Thoracic aorta (tissue), 2 donors: ENCODE measurements around the gene INSRR. TPM values are rescaled to one million over a fixed set of nuclear protein-coding genes. Genes with fewer than 3 reads are reported as not detected.

ENCODE experiments used
- ATAC-seq: fragments of 150-250 bp; one replicate; pipeline ENCODE4 v1.8.0; 2017; ENCODE audit warnings: low read depth; ENCODE audit not compliant: insufficient number of reproducible peaks, low FRiP score
- DNase-seq: peaks from one replicate; pipeline ENCODE4 v3.0.0-alpha.2; 2020; ENCODE audit warnings: low spot score
- H3K27ac ChIP-seq, 2 donors: fragments of 200-600 bp; sonication (generic); 1 replicate in 1 of 2; 2 replicates in 1 of 2; pipeline ENCODE4 v1.5.1; 2016; ENCODE audit warnings: mild to moderate bottlenecking in 2 of 2, moderate library complexity in 2 of 2
- H3K27me3 ChIP-seq: fragments of 200-600 bp; sonication (generic); replicated peaks from 2 replicates; pipeline ENCODE4 v1.6.0; 2016; ENCODE audit warnings: mild to moderate bottlenecking; ENCODE audit not compliant: insufficient read depth
- H3K36me3 ChIP-seq: fragments of 200-600 bp; sonication (generic); one replicate; pipeline ENCODE4 v1.5.1; 2016
- H3K4me1 ChIP-seq, 2 donors: fragments of 200-600 bp; sonication (generic); 1 replicate in 1 of 2; 2 replicates in 1 of 2; pipeline versions ENCODE4 v1.5.1 to v1.6.0; 2016; ENCODE audit warnings: low read depth in 2 of 2, mild to moderate bottlenecking in 1 of 2; ENCODE audit not compliant: control insufficient read depth in 1 of 2
- H3K4me3 ChIP-seq: fragments of 200-600 bp; sonication (generic); 2 replicates; pipeline ENCODE4 v1.5.1; 2016; ENCODE audit warnings: mild to moderate bottlenecking
- H3K9me3 ChIP-seq: fragments of 200-600 bp; sonication (generic); 2 replicates; pipeline ENCODE4 v1.5.1; 2016
- total RNA-seq, 2 donors: library from RNA; depleted of rRNA; stranded (reverse); fragments of >200 nt; gene quantifications; one replicate each; pipeline versions ENCODE4 v1.1.0 to v1.2.3, GENCODE V29; 2016
- TF ChIP-seq, protein P1 (sequence below): fragments of 200-600 bp; sonication (generic); IDR thresholded peaks from one replicate; pipeline ENCODE4 v1.5.1; 2019; ENCODE audit warnings: antibody characterized with exemption

INSRR gene
- total RNA-seq, 2 donors from 2014 or later: not detected

DNA sequence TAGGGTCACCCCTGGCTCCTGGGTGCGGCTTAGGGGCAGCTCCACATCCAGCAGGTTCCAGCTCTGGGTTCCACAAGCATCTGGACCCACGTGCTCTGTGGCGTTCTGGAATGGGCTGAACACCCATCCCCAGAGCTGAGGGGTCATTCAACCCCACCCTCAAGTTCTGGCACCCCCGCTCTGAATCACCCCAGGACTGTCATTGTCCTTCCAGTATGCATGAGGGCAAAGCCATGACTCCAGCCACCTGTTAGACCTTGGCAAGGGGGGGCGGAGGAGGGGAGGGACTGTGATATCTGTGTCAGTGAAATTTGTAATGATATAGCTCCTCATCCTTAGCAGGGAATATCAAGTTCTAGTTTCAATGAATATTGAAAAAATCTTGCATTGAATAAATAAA, 12.3 kb downstream of the INSRR start:
- no peaks in the 10 kb centered on the region for H3K9me3 ChIP-seq
- DNase-seq: no peak
- no peak overlapping the region for H3K4me3 ChIP-seq
- no peak for ATAC-seq
- TF ChIP-seq, protein P1, sequence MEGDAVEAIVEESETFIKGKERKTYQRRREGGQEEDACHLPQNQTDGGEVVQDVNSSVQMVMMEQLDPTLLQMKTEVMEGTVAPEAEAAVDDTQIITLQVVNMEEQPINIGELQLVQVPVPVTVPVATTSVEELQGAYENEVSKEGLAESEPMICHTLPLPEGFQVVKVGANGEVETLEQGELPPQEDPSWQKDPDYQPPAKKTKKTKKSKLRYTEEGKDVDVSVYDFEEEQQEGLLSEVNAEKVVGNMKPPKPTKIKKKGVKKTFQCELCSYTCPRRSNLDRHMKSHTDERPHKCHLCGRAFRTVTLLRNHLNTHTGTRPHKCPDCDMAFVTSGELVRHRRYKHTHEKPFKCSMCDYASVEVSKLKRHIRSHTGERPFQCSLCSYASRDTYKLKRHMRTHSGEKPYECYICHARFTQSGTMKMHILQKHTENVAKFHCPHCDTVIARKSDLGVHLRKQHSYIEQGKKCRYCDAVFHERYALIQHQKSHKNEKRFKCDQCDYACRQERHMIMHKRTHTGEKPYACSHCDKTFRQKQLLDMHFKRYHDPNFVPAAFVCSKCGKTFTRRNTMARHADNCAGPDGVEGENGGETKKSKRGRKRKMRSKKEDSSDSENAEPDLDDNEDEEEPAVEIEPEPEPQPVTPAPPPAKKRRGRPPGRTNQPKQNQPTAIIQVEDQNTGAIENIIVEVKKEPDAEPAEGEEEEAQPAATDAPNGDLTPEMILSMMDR: no peak
- H3K27ac ChIP-seq: no peak overlapping the region
- H3K36me3 ChIP-seq: no peaks in the 10 kb centered on the region
- no peaks in the 10 kb centered on the region for H3K4me1 ChIP-seq
- no peaks in the 10 kb centered on the region for H3K27me3 ChIP-seq

DNA sequence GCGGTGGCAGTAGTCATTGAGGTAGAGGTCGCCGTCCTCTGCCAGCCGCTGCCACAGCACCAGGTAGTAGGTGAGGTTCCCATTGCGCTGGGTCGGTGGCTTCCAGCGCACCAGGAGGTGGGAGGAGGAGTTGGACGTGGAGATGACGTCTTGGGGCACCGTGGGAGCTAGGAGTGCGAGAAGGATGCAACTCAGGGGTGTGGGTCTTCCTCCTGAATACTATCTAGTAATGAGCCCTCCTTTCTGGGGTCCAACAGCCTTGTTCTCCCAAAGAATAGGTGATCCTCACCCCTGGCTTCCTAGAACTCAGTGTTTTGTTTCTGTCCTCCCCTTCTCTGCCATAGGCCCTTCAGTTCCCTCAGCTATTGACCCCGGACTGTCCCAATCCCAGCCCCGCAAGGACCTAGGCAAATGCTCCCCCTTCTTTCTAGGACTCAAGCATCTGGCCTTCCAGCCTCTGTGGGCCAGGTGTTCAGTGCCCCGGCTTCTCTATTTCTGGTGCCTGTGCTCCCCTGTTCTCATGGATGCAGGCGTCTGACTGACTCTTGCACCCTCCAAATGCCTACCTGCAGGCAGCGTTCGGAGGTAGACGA, 12.9 kb downstream of the INSRR start:
- ATAC-seq: no peak
- Histone ChIP-seq H3K36me3 (no peaks in the 10 kb centered on the region), H3K4me1 (no peaks in the 10 kb centered on the region), H3K9me3 (no peaks in the 10 kb centered on the region), H3K27ac (no peak overlapping the region), H3K4me3 (no peak overlapping the region), H3K27me3 (no peaks in the 10 kb centered on the region)
- TF ChIP-seq, protein P1: no peak
- no peak for DNase-seq

DNA sequence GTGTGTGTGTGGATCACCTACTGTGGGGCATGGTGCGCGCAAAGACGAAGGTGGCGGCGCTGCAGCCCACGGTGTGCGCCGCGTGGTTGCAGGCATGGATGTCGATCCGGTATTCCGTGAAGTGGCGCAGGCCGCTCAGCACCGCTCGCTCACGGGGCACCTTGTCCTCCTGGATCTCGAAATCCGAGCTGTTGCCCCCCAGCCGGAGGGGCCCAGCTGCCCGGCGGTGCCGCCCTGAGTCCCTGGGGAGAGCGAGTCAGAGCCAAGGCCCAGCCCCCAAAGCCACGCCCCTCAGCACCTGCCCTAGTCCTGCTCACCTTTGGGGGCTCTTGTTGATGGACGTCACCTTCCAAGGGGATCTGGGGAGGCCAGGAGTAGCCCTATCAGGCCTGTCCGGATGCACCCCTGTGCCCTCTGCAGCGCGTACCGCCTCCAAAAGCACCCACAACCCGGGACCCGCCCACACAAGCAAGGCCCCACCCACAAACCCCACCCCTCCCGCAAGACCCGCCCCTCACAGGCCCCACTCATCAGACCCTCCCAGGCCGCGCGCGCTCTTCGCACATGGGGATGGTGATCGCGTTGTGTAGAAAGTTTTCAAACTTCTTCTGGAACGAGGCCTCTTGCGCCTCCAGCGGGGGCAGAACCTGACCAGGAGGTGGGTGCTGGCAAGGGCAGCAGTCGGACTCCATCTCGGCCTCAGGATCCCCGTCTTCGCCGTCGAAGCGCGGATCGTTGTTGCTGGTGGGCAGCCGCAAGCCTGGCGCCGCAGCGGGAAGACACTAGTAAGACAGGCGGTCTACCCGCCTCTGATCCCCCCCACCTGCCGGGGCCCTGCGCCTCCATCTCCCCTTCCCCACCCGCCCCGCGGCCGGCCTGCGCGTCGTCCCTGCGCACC, 13.6 kb downstream of the INSRR start:
- no peak for DNase-seq
- H3K4me3 ChIP-seq: no peak overlapping the region

DNA sequence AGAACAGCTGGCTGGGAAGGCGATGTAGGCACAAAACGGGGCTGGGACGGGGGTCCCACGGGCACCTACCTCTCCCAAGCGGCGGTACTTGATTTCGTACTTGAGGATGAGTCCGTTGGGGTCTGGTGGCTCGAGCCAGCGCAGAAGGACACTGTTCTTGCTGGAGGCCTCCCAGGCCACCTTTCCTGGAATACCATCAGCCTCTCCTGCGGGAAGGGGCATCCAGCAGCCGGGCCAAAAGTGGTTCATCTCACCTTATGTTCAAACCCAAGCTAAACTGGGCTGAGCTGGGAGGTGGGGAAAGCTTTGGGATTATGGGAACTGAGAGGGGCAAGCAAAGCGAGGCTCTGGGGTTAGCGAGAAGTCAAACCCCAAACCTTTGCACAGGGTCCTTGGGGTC, 14.3 kb downstream of the INSRR start:
- H3K36me3 ChIP-seq: no peaks in the 10 kb centered on the region
- no peak overlapping the region for H3K27ac ChIP-seq
- no peaks in the 10 kb centered on the region for H3K9me3 ChIP-seq
- no peaks in the 10 kb centered on the region for H3K27me3 ChIP-seq
- TF ChIP-seq, protein P1: no peak
- DNase-seq: no peak
- no peak for ATAC-seq
- H3K4me3 ChIP-seq: no peak overlapping the region
- H3K4me1 ChIP-seq: no peaks in the 10 kb centered on the region

More for the DNA sequence above, 13.6 kb downstream of the INSRR start:
- Histone ChIP-seq H3K4me1 (no peaks in the 10 kb centered on the region), H3K36me3 (no peaks in the 10 kb centered on the region), H3K9me3 (no peaks in the 10 kb centered on the region), H3K27me3 (no peaks in the 10 kb centered on the region), H3K27ac (no peak overlapping the region)
- TF ChIP-seq, protein P1: no peak
- no peak for ATAC-seq

DNA sequence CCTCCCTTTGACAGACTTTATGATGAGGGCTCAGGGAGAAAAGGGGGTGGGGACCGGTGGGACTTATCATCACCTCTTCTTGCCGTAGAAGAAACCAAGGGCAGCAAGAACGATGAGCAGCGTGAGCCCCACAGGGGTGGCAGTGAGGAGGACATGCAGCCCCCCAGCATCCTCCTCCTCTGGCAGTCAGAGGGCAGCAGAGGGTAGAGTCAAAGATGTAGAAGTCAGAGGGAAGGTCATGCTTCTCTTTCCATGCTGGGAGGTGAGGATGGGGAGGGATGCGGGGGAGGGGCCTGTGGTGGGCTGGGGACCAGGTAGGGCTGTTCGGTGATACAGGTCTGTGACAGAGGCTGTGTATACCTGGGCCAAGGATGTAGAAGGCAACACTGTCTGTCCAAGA, 14.8 kb downstream of the INSRR start:
- no peaks in the 10 kb centered on the region for H3K27me3 ChIP-seq
- H3K27ac ChIP-seq: no peak overlapping the region
- ATAC-seq (no peak), DNase-seq (no peak)
- H3K36me3 ChIP-seq: no peaks in the 10 kb centered on the region
- TF ChIP-seq, protein P1: no peak
- H3K4me3 ChIP-seq: no peak overlapping the region
- no peaks in the 10 kb centered on the region for H3K9me3 ChIP-seq
- H3K4me1 ChIP-seq: no peaks in the 10 kb centered on the region
